Smooth muscle cell (in vitro differentiated cells): Measurements from ENCODE around the gene ROBO4. TPM values are rescaled to one million over a fixed set of nuclear protein-coding genes. Genes with fewer than 3 reads are reported as not detected.

Source experiments
- DNase-seq: peaks from one replicate; lab custom pipeline; 2025; ENCODE audit not compliant: unreplicated experiment; lab: John Stamatoyannopoulos, UW
- H2AFZ ChIP-seq: fragments of 200-600 bp; sonication (generic); 2 replicates; pipeline ENCODE4 v1.6.0; 2016; ENCODE audit warnings: antibody characterized with exemption, low read depth, mild to moderate bottlenecking
- H3F3A ChIP-seq: fragments of 200-600 bp; sonication (generic); 2 replicates; pipeline ENCODE4 v1.6.0; 2017; ENCODE audit warnings: antibody characterized with exemption, low read depth
- H3K27ac ChIP-seq: fragments of 200-600 bp; sonication (generic); 2 replicates; pipeline ENCODE4 v1.5.1; 2016; ENCODE audit warnings: low read depth, mild to moderate bottlenecking
- H3K27me3 ChIP-seq: fragments of 200-600 bp; sonication (generic); 2 replicates; pipeline ENCODE4 v1.6.1; 2016; ENCODE audit warnings: low read depth, mild to moderate bottlenecking
- H3K36me3 ChIP-seq: fragments of 200-600 bp; sonication (generic); 2 replicates; pipeline ENCODE4 v1.5.1; 2016; ENCODE audit warnings: low read depth
- H3K4me1 ChIP-seq: fragments of 200-600 bp; sonication (generic); 2 replicates; pipeline ENCODE4 v1.5.1; 2016; ENCODE audit warnings: low read depth
- H3K4me2 ChIP-seq: fragments of 200-600 bp; sonication (generic); 2 replicates; pipeline ENCODE4 v1.6.0; 2016; ENCODE audit warnings: mild to moderate bottlenecking
- H3K4me3 ChIP-seq: fragments of 200-600 bp; sonication (generic); 2 replicates; pipeline ENCODE4 v1.5.1; 2016; ENCODE audit warnings: mild to moderate bottlenecking
- H3K79me2 ChIP-seq: fragments of 200-600 bp; sonication (generic); 2 replicates; pipeline ENCODE4 v1.6.0; 2016; ENCODE audit warnings: low read depth, mild to moderate bottlenecking
- H3K9ac ChIP-seq: fragments of 200-600 bp; sonication (generic); 2 replicates; pipeline ENCODE4 v1.6.0; 2016; ENCODE audit warnings: low read depth
- H3K9me3 ChIP-seq: fragments of 200-600 bp; sonication (generic); replicated peaks from 2 replicates; pipeline ENCODE4 v1.5.1; 2016; ENCODE audit warnings: low read depth
- H4K20me1 ChIP-seq: fragments of 200-600 bp; sonication (generic); 2 replicates; pipeline ENCODE4 v1.6.0; 2016; ENCODE audit warnings: low read depth
- WGBS: methylation state at CpG from one replicate; pipeline ENCODE4 v1.1.7; 2016; ENCODE audit warnings: low lambda C conversion rate; 5-methylcytosine and 5-hydroxymethylcytosine counted together
- polyA plus RNA-seq: library from polyadenylated mRNA; unstranded; fragments of >200 nt; fragmentation: Nextera tagmentation; extraction: Ambion mirVana; gene quantifications from 2 replicates; pipeline ENCODE4 v1.2.1, GENCODE V29; 2016
- total RNA-seq: library from RNA; depleted of rRNA; stranded (reverse); fragments of >200 nt; gene quantifications from 2 replicates; pipeline ENCODE4 v1.2.3, GENCODE V29; 2014
- TF ChIP-seq, protein P1 (sequence below): fragments of 200-600 bp; sonication (generic); IDR thresholded peaks from 2 replicates; pipeline ENCODE4 v1.5.1; 2017; ENCODE audit warnings: borderline replicate concordance, mild to moderate bottlenecking, antibody characterized with exemption; ENCODE audit not compliant: insufficient read depth, poor library complexity, severe bottlenecking

ROBO4 gene
- total and polyA plus RNA-seq, 2 experiments from 2014 or later = 0.40 TPM; not detected in 1

DNA sequence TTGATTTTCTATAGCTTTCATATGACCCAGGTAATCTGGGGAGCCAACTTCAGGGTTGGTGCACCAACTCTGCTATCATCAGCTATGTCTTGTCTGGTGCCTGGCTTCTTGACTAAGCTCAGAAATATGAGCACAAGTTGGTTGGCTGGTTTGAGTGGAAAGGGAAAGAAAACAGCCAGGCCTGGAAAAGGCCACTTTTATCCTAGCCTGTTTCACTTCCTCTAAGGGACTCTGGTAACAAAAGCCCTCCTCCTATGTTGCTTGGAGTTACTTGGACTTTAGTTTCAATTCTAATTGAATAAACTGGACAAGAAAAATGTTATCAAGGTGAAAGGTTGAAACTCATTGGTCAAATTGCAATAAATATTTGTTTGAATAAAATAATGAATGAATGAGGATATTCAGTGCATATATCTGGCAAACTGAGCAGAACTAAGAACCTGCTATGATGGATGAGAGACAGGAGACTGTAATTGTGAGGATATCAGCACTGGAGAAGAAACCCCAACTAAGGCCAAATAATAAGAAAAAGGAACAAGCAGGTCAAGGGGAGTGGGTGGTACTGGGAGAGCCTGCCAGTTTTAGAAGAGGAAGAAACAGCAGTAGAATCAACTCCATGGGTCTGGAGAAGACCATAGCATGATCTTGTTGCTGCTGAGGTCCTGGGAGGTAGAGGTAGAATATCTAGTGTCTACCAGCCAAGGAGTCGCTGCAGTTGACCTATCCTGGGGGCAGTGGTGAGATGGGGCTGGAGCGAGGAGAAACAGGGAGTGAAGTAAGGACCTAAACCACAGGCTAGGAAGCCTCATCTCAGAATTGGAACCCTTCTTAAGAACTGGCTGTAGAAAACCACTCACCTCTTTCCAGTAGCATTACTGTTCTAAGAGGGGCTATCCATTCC is 8.2 kb downstream of the ROBO4 start:
- H4K20me1 ChIP-seq = no peaks in the 10 kb centered on the region
- H3F3A ChIP-seq = no peaks in the 10 kb centered on the region
- no peak overlapping the region for H3K9ac ChIP-seq
- H3K4me3 ChIP-seq = no peak overlapping the region
- 95% methylated on average over 2 of the region's 2 CpGs for WGBS
- H3K27ac ChIP-seq = no peak overlapping the region
- no peaks in the 10 kb centered on the region for H3K27me3 ChIP-seq
- TF ChIP-seq, protein P1, sequence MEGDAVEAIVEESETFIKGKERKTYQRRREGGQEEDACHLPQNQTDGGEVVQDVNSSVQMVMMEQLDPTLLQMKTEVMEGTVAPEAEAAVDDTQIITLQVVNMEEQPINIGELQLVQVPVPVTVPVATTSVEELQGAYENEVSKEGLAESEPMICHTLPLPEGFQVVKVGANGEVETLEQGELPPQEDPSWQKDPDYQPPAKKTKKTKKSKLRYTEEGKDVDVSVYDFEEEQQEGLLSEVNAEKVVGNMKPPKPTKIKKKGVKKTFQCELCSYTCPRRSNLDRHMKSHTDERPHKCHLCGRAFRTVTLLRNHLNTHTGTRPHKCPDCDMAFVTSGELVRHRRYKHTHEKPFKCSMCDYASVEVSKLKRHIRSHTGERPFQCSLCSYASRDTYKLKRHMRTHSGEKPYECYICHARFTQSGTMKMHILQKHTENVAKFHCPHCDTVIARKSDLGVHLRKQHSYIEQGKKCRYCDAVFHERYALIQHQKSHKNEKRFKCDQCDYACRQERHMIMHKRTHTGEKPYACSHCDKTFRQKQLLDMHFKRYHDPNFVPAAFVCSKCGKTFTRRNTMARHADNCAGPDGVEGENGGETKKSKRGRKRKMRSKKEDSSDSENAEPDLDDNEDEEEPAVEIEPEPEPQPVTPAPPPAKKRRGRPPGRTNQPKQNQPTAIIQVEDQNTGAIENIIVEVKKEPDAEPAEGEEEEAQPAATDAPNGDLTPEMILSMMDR = no peak
- H2AFZ ChIP-seq = no peak overlapping the region
- H3K4me2 ChIP-seq = no peak overlapping the region
- no peaks in the 10 kb centered on the region for H3K79me2 ChIP-seq
- H3K4me1 ChIP-seq = no peaks in the 10 kb centered on the region
- no peaks in the 10 kb centered on the region for H3K36me3 ChIP-seq
- H3K9me3 ChIP-seq = no peaks in the 10 kb centered on the region
- DNase-seq = no peak

DNA sequence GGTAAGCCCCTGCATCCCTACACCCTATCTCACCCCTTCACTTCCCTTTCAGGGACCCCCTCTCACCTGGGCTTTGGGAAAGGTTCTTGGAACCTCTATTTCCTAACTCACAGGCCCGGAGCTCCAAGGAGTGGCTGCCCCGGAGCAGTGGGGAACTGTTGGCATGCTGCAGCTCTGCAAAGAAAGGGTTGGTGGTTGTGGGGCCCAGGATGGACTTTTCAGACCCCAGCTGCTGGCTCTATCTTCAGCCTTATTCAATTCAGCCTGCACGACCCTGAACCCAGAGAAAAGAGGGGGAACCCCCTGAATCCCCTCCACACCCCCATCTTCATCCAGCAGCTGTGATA is 10.0 kb downstream of the ROBO4 start:
- H3K9me3 ChIP-seq = no peaks in the 10 kb centered on the region
- H3K27ac ChIP-seq = no peak overlapping the region
- H3K4me2 ChIP-seq = no peak overlapping the region
- 84% methylated on average over 3 of the region's 3 CpGs for WGBS
- H3K4me3 ChIP-seq = no peak overlapping the region
- no peaks in the 10 kb centered on the region for H3K36me3 ChIP-seq
- no peaks in the 10 kb centered on the region for H3K4me1 ChIP-seq
- H3K79me2 ChIP-seq = no peaks in the 10 kb centered on the region
- H3K27me3 ChIP-seq = no peaks in the 10 kb centered on the region
- no peaks in the 10 kb centered on the region for H3F3A ChIP-seq
- no peaks in the 10 kb centered on the region for H4K20me1 ChIP-seq
- H3K9ac ChIP-seq = no peak overlapping the region
- no peak for DNase-seq
- no peak overlapping the region for H2AFZ ChIP-seq
- TF ChIP-seq, protein P1 = no peak

DNA sequence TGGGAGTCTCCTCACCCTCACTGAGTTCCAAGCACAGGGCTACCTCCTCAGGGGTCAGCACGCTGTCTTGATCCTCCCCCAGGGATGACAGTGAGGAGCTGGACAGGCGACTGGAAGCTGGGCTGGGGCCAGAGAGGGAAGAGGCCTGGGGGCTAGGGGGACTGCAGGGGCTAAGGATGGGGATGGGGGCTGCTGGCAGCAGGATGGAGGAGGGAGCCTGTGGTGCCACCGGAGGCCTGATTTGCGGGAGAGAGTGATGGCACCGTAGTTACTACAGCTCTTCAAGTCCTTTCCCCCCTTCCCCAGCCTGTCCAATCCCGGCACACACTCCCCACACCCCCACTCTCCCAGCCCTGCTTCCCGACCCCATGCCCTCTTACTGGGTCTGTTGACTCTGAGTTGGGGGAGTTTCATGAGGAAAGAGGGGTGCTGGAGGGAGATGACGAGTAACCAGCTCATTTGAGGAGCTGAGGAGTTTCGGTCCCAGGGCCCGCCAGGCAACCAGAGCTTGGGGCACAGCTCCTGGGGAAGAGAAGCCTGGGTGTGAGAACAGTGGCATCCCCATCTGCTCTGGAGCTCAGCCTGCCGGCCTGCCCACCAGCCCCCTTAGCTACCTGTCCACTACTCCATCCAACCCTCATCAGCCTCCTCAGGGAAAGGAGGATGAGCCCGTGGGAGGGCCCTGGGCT is 10.5 kb downstream of the ROBO4 start:
- WGBS = 97% methylated on average over 11 of the region's 12 CpGs
- no peaks in the 10 kb centered on the region for H3K36me3 ChIP-seq

More for the DNA sequence above, 10.5 kb downstream of the ROBO4 start:
- Histone ChIP-seq H3K27me3 (no peaks in the 10 kb centered on the region), H4K20me1 (no peaks in the 10 kb centered on the region), H3F3A (no peaks in the 10 kb centered on the region), H3K4me1 (no peaks in the 10 kb centered on the region), H3K79me2 (no peaks in the 10 kb centered on the region), H3K27ac (no peak overlapping the region), H3K9me3 (no peaks in the 10 kb centered on the region), H3K4me2 (no peak overlapping the region), H2AFZ (no peak overlapping the region), H3K9ac (no peak overlapping the region), H3K4me3 (no peak overlapping the region)
- TF ChIP-seq, protein P1 = no peak
- DNase-seq = no peak
